Neural cell (in vitro differentiated cells): ENCODE data around the gene IRX6. TPM values are rescaled to one million over a fixed set of nuclear protein-coding genes. Genes with fewer than 3 reads are reported as not detected.

Experiments used
- H2AFZ ChIP-seq: fragments of 200-600, 300-800 bp; sonication (generic), shearing (Covaris generic); 2 replicates; pipeline ENCODE4 v1.6.0; 2014; ENCODE audit warnings: low read depth, mild to moderate bottlenecking, antibody characterized with exemption, low read length, moderate library complexity
- H3F3A ChIP-seq: fragments of 200-600 bp; shearing (Covaris generic); 2 replicates; pipeline ENCODE4 v1.6.1; 2016; ENCODE audit warnings: mild to moderate bottlenecking, moderate library complexity, mixed read lengths, antibody characterized with exemption, low read length; ENCODE audit not compliant: insufficient read depth, poor library complexity, severe bottlenecking
- H3K27ac ChIP-seq: fragments of 200-600, 300-800 bp; sonication (generic), shearing (Covaris generic); 2 replicates; pipeline ENCODE4 v1.5.1; 2014; ENCODE audit warnings: mild to moderate bottlenecking, low read length, moderate library complexity
- H3K27me3 ChIP-seq: fragments of 300-800, 200-600 bp; sonication (generic), shearing (Covaris generic); 2 replicates; pipeline ENCODE4 v1.6.0; 2014; ENCODE audit warnings: mild to moderate bottlenecking, low read depth, low read length, moderate library complexity; ENCODE audit not compliant: insufficient read depth
- H3K36me3 ChIP-seq: fragments of 300-800, 200-600 bp; sonication (generic), shearing (Covaris generic); 2 replicates; pipeline ENCODE4 v1.5.1; 2014; ENCODE audit warnings: mild to moderate bottlenecking, antibody characterized with exemption, low read length, moderate library complexity; ENCODE audit not compliant: insufficient read depth
- H3K4me2 ChIP-seq: fragments of 300-800, 200-600 bp; sonication (generic), shearing (Covaris generic); 2 replicates; pipeline ENCODE4 v1.6.0; 2014; ENCODE audit warnings: mild to moderate bottlenecking, low read length
- H3K4me3 ChIP-seq: fragments of 300-800, 200-600 bp; sonication (generic), shearing (Covaris generic); 2 replicates; pipeline ENCODE4 v1.5.1; 2014; ENCODE audit warnings: mild to moderate bottlenecking, low read length, moderate library complexity
- H3K79me2 ChIP-seq: fragments of 200-600 bp; shearing (Covaris generic); replicated peaks from 2 replicates; pipeline ENCODE4 v1.6.0; 2014; ENCODE audit warnings: mild to moderate bottlenecking, low read length, moderate library complexity; ENCODE audit not compliant: insufficient read depth
- H3K9ac ChIP-seq: fragments of 300-800, 200-600 bp; sonication (generic), shearing (Covaris generic); 2 replicates; pipeline ENCODE4 v1.6.1; 2016; ENCODE audit warnings: mild to moderate bottlenecking, low read length, mixed read lengths
- H3K9me2 ChIP-seq: fragments of 200-600 bp; shearing (Covaris generic); 2 replicates; pipeline ENCODE4 v1.6.1; 2016; ENCODE audit warnings: mild to moderate bottlenecking, low read length, mixed read lengths; ENCODE audit not compliant: insufficient read depth
- H3K9me3 ChIP-seq: fragments of 200-600, 300-800 bp; sonication (generic), shearing (Covaris generic); 2 replicates; pipeline ENCODE4 v1.6.1; 2016; ENCODE audit warnings: mild to moderate bottlenecking, mixed run types, low read length, moderate library complexity, mixed read lengths
- H4K20me1 ChIP-seq: fragments of 200-600 bp; shearing (Covaris generic); 2 replicates; pipeline ENCODE4 v1.6.1; 2016; ENCODE audit warnings: mild to moderate bottlenecking, mixed run types; ENCODE audit not compliant: insufficient read depth
- EP300 ChIP-seq: fragments of 450-650 bp; conservative IDR thresholded peaks from 2 replicates; pipeline ENCODE4 v1.6.1; 2014; ENCODE audit warnings: antibody characterized with exemption, mild to moderate bottlenecking, moderate library complexity; ENCODE audit not compliant: poor library complexity, severe bottlenecking
- EZH2 ChIP-seq: fragments of 200-600, 300-800 bp; shearing (Covaris generic), sonication (generic); IDR thresholded peaks from 2 replicates; pipeline ENCODE4 v1.6.1; 2014; ENCODE audit warnings: antibody characterized with exemption, low read length, borderline replicate concordance, mild to moderate bottlenecking; ENCODE audit not compliant: insufficient read depth, poor library complexity, severe bottlenecking
- MXI1 ChIP-seq: fragments of 450-650 bp; conservative IDR thresholded peaks from 2 replicates; pipeline ENCODE4 v1.6.1; 2014; ENCODE audit warnings: antibody characterized with exemption, mild to moderate bottlenecking; ENCODE audit not compliant: poor library complexity, severe bottlenecking
- POLR2AphosphoS5 ChIP-seq: IDR thresholded peaks from 2 replicates; pipeline ENCODE4 v1.6.1; 2012
- RAD21 ChIP-seq: fragments of 450-650 bp; conservative IDR thresholded peaks from 2 replicates; pipeline ENCODE4 v1.6.1; 2014; ENCODE audit warnings: antibody characterized with exemption, mild to moderate bottlenecking, moderate library complexity
- SMC3 ChIP-seq: fragments of 450-650 bp; conservative IDR thresholded peaks from 2 replicates; pipeline ENCODE4 v1.6.1; 2014; ENCODE audit warnings: antibody characterized with exemption, mild to moderate bottlenecking, moderate library complexity; ENCODE audit not compliant: poor library complexity
- TAF1 ChIP-seq: IDR thresholded peaks from 2 replicates; pipeline ENCODE4 v1.6.1; 2012; ENCODE audit warnings: low read depth
- polyA plus RNA-seq: library from polyadenylated mRNA; depleted of rRNA; stranded (reverse); fragments of >200 nt; gene quantifications from 2 replicates; pipeline ENCODE4 v1.2.3, GENCODE V29; 2014
- TF ChIP-seq, protein P1 (sequence below): IDR thresholded peaks from 2 replicates; pipeline ENCODE4 v1.6.1; 2012; ENCODE audit warnings: borderline replicate concordance
- TF ChIP-seq, protein P2 (sequence below): fragments of 450-650 bp; IDR thresholded peaks from 2 replicates; pipeline ENCODE4 v1.5.1; 2014; ENCODE audit warnings: antibody characterized with exemption, mild to moderate bottlenecking, moderate library complexity; ENCODE audit not compliant: poor library complexity, severe bottlenecking

The IRX6 gene
- polyA plus RNA-seq, 1 donor from 2014 or later: not detected

DNA sequence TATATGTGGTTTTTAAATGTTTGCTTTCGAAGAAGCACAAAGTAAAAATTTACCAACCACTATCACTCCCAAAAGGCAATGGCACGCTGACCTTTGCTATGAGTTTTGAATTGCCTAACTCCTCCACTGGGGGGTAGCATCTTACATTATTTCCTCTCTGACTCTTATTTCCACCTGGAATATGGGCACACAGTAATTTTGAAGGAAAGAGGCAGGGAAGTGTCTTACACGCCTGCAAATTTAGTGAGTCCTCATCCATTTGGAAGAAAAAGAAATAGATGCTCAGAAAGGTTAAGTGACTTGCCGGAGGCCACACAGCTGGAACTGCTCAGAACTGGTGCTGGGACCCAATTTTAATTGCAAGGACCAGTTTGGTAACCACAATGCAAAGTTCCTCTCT lies 29.9 kb upstream of the IRX6 start:
- Histone ChIP-seq H3K9me3 (no peaks in the 10 kb centered on the region), H3K27me3 (no peaks in the 10 kb centered on the region), H3K27ac (no peak overlapping the region), H2AFZ (no peak overlapping the region), H3K4me3 (no peak overlapping the region), H3K79me2 (no peaks in the 10 kb centered on the region), H3K4me2 (no peak overlapping the region), H4K20me1 (no peaks in the 10 kb centered on the region), H3K9ac (no peak overlapping the region), H3K36me3 (no peaks in the 10 kb centered on the region), H3K9me2 (no peaks in the 10 kb centered on the region), H3F3A (no peaks in the 10 kb centered on the region)
- TF ChIP-seq, protein P1, sequence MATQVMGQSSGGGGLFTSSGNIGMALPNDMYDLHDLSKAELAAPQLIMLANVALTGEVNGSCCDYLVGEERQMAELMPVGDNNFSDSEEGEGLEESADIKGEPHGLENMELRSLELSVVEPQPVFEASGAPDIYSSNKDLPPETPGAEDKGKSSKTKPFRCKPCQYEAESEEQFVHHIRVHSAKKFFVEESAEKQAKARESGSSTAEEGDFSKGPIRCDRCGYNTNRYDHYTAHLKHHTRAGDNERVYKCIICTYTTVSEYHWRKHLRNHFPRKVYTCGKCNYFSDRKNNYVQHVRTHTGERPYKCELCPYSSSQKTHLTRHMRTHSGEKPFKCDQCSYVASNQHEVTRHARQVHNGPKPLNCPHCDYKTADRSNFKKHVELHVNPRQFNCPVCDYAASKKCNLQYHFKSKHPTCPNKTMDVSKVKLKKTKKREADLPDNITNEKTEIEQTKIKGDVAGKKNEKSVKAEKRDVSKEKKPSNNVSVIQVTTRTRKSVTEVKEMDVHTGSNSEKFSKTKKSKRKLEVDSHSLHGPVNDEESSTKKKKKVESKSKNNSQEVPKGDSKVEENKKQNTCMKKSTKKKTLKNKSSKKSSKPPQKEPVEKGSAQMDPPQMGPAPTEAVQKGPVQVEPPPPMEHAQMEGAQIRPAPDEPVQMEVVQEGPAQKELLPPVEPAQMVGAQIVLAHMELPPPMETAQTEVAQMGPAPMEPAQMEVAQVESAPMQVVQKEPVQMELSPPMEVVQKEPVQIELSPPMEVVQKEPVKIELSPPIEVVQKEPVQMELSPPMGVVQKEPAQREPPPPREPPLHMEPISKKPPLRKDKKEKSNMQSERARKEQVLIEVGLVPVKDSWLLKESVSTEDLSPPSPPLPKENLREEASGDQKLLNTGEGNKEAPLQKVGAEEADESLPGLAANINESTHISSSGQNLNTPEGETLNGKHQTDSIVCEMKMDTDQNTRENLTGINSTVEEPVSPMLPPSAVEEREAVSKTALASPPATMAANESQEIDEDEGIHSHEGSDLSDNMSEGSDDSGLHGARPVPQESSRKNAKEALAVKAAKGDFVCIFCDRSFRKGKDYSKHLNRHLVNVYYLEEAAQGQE: no peak
- TF ChIP-seq, protein P2, sequence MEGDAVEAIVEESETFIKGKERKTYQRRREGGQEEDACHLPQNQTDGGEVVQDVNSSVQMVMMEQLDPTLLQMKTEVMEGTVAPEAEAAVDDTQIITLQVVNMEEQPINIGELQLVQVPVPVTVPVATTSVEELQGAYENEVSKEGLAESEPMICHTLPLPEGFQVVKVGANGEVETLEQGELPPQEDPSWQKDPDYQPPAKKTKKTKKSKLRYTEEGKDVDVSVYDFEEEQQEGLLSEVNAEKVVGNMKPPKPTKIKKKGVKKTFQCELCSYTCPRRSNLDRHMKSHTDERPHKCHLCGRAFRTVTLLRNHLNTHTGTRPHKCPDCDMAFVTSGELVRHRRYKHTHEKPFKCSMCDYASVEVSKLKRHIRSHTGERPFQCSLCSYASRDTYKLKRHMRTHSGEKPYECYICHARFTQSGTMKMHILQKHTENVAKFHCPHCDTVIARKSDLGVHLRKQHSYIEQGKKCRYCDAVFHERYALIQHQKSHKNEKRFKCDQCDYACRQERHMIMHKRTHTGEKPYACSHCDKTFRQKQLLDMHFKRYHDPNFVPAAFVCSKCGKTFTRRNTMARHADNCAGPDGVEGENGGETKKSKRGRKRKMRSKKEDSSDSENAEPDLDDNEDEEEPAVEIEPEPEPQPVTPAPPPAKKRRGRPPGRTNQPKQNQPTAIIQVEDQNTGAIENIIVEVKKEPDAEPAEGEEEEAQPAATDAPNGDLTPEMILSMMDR: no peak
- TF ChIP-seq SMC3 (no peak), TAF1 (no peak), MXI1 (no peak), EZH2 (no peak), POLR2AphosphoS5 (no peak), EP300 (no peak), RAD21 (no peak)

DNA sequence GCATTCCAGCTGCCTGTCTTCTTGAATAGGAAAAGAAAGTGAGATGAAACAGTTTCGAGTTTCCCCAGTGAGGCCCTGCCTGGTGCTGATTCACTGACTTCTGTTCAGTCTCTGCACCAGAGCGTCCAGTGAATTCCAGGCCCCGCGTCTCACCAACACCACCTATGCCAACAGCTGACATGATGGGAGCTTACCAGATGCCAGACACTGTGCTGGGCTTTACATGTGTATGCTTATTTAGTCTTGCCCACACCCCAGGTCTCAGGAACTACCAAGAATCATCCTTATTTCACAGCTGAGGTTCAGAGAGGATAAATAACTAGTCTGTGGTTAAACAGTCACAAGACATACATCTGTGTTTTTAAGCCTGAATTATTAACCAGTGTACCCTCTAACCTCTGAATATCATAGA lies 29.1 kb upstream of the IRX6 start:
- no peak overlapping the region for H2AFZ ChIP-seq
- no peak overlapping the region for H3K9ac ChIP-seq
- no peaks in the 10 kb centered on the region for H3K9me3 ChIP-seq
- no peak overlapping the region for H3K27ac ChIP-seq
- no peak overlapping the region for H3K4me2 ChIP-seq
- no peaks in the 10 kb centered on the region for H3K27me3 ChIP-seq
- H3K9me2 ChIP-seq: no peaks in the 10 kb centered on the region
- TF ChIP-seq MXI1 (no peak), SMC3 (no peak), EZH2 (no peak), TAF1 (no peak), RAD21 (no peak), EP300 (no peak), POLR2AphosphoS5 (no peak)
- TF ChIP-seq, protein P2: no peak
- TF ChIP-seq, protein P1: no peak
- H3K36me3 ChIP-seq: no peaks in the 10 kb centered on the region
- no peaks in the 10 kb centered on the region for H3F3A ChIP-seq
- no peak overlapping the region for H3K4me3 ChIP-seq
- no peaks in the 10 kb centered on the region for H3K79me2 ChIP-seq
- no peaks in the 10 kb centered on the region for H4K20me1 ChIP-seq
